B cell (primary cell): ENCODE data around the gene PPP1R12C. TPM values are rescaled to one million over a fixed set of nuclear protein-coding genes. Genes with fewer than 3 reads are reported as not detected.
"Not testable (repeated sequence)": the region's sequence is repeated elsewhere in the genome, so short reads cannot be mapped to it uniquely, and the experiment has no call there.

Source experiments
- ATAC-seq: fragments of 200-7000 bp; cut with Tn5 transposase; one replicate; pipeline ENCODE4 v1.10.0; 2021; ENCODE audit warnings: low read depth, mild to moderate bottlenecking, moderate number of reproducible peaks, moderate library complexity
- CTCF ChIA-PET: fragments of 350-600 bp; sonication (Branson Sonifier 250); formaldehyde crosslinking; loops from one replicate; lab custom pipeline; 2021; ENCODE audit warnings: antibody characterized with exemption, inconsistent platforms; lab: Charles Lee
- POLR2A ChIA-PET: fragments of 350-600 bp; sonication (Branson Sonifier 250); formaldehyde crosslinking; loops from one replicate; lab custom pipeline; 2021; ENCODE audit warnings: antibody characterized with exemption; lab: Charles Lee
- DNase-seq: peaks from one replicate; pipeline ENCODE4 v3.0.0; 2013
- H2AFZ ChIP-seq: 2 replicates; pipeline ENCODE4 v1.6.1; 2012; ENCODE audit warnings: mild to moderate bottlenecking, low read depth, low read length; ENCODE audit not compliant: insufficient read depth, poor library complexity, severe bottlenecking
- H3K27ac ChIP-seq, 2 donors: 1 replicate in 1 of 2; 2 replicates in 1 of 2; pipeline ENCODE4 v1.5.1; 2012 to 2013; ENCODE audit warnings: low read length in 2 of 2, mild to moderate bottlenecking in 2 of 2, moderate library complexity in 1 of 2
- H3K27me3 ChIP-seq, 4 experiments: fragments of 200-600 bp in 1 of 4; sonication (generic) in 1 of 4; replicated peaks in 1 of 4; 1 replicate in 2 of 4; 2 replicates in 2 of 4; pipeline versions ENCODE4 v1.6.1 to v1.7.0; 2013 to 2016; ENCODE audit warnings: low read length in 3 of 4, mild to moderate bottlenecking in 2 of 4, mixed read lengths in 1 of 4, moderate library complexity in 1 of 4; ENCODE audit not compliant: insufficient read depth in 4 of 4, control insufficient read depth in 3 of 4; ENCODE audit errors: control extremely low read depth in 1 of 4
- H3K36me3 ChIP-seq, 2 experiments: replicated peaks in 1 of 2; 1 replicate in 1 of 2; 2 replicates in 1 of 2; pipeline versions ENCODE4 v1.6.1 to v1.7.1; 2013; ENCODE audit warnings: low read length in 1 of 2; ENCODE audit not compliant: insufficient read depth in 2 of 2, control insufficient read depth in 1 of 2; ENCODE audit errors: control extremely low read depth in 1 of 2, extremely low read depth in 1 of 2
- H3K4me1 ChIP-seq, 2 donors: fragments of 200-600 bp in 1 of 2; sonication (generic) in 1 of 2; 1 replicate in 1 of 2; 2 replicates in 1 of 2; pipeline versions ENCODE4 v1.5.1 to v1.6.1; 2013 to 2017; ENCODE audit warnings: low read length in 2 of 2; ENCODE audit not compliant: control insufficient read depth in 2 of 2, insufficient read depth in 2 of 2
- H3K4me2 ChIP-seq: replicated peaks from 2 replicates; pipeline ENCODE3; 2012; ENCODE audit warnings: mild to moderate bottlenecking, low read depth, low read length; ENCODE audit not compliant: poor library complexity, severe bottlenecking
- H3K4me3 ChIP-seq, 5 experiments: fragments of 200-600 bp in 1 of 5; sonication (generic) in 1 of 5; 1 replicate in 3 of 5; 2 replicates in 2 of 5; pipeline versions ENCODE4 v1.5.1 to v1.7.0; 2011 to 2016; ENCODE audit warnings: low read length in 4 of 5, mild to moderate bottlenecking in 4 of 5, low read depth in 2 of 5, control low read depth in 1 of 5, moderate library complexity in 1 of 5; ENCODE audit not compliant: insufficient read depth in 1 of 5; ENCODE audit errors: control extremely low read depth in 1 of 5, extremely low read depth in 1 of 5
- H3K79me2 ChIP-seq: fragments of 200-600 bp; sonication (generic); one replicate; pipeline ENCODE4 v1.6.0; 2016; ENCODE audit warnings: low read length; ENCODE audit not compliant: control insufficient read depth, insufficient read depth
- H3K9ac ChIP-seq: fragments of 200-600 bp; sonication (generic); 2 replicates; pipeline ENCODE4 v1.6.1; 2017; ENCODE audit warnings: mild to moderate bottlenecking, low read length, moderate library complexity
- H3K9me3 ChIP-seq, 3 donors: one replicate each; pipeline versions ENCODE4 v1.6.1 to v1.7.1; 2013; ENCODE audit warnings: low read length in 2 of 3; ENCODE audit not compliant: control insufficient read depth in 2 of 3, insufficient read depth in 1 of 3; ENCODE audit errors: control extremely low read depth in 1 of 3
- H4K20me1 ChIP-seq: 2 replicates; pipeline ENCODE4 v1.6.0; 2012; ENCODE audit warnings: mild to moderate bottlenecking, low read length; ENCODE audit not compliant: insufficient read depth, control insufficient read depth, poor library complexity, severe bottlenecking
- H3K27ac Mint-ChIP-seq: one replicate; pipeline ENCODE4 v1.8.0; 2021; ENCODE audit warnings: mixed read lengths
- H3K27me3 Mint-ChIP-seq: one replicate; pipeline ENCODE4 v1.8.0; 2021; ENCODE audit warnings: mixed read lengths
- H3K4me1 Mint-ChIP-seq: one replicate; pipeline ENCODE4 v1.8.0; 2021; ENCODE audit warnings: mixed read lengths
- H3K4me3 Mint-ChIP-seq: one replicate; pipeline ENCODE4 v1.8.0; 2021; ENCODE audit warnings: mixed read lengths
- H3K9me3 Mint-ChIP-seq: one replicate; pipeline ENCODE4 v1.8.0; 2022; ENCODE audit warnings: mixed read lengths; ENCODE audit not compliant: insufficient read depth
- CTCF ChIP-seq: fragments of 200-600 bp; IDR thresholded peaks from one replicate; pipeline ENCODE4 v1.8.0; 2022; ENCODE audit warnings: antibody characterized with exemption, mild to moderate bottlenecking
- EZH2 ChIP-seq: IDR thresholded peaks from 2 replicates; pipeline ENCODE4 v1.6.1; 2012; ENCODE audit warnings: borderline replicate concordance, low read depth, mild to moderate bottlenecking, moderate library complexity, low read length; ENCODE audit not compliant: insufficient read depth, poor library complexity, severe bottlenecking
- WGBS: methylation state at CpG from one replicate; pipeline ENCODE4 v1.1.5; 2013; ENCODE audit warnings: missing lambda C conversion rate; ENCODE audit not compliant: insufficient coverage; 5-methylcytosine and 5-hydroxymethylcytosine counted together
- intact Hi-C: fragments of 100-400 bp; cut with micrococcal nuclease; formaldehyde crosslinking; loops from one replicate; pipeline ENCODE4 v1.10.0; 2022
- polyA plus RNA-seq: library from polyadenylated mRNA; depleted of rRNA; stranded (reverse); fragments of >200 nt; gene quantifications from 2 replicates; pipeline ENCODE4 v1.2.3, GENCODE V29; 2012
- total RNA-seq, 2 donors: library from RNA; stranded (reverse); fragments of 120-200 nt in 1 of 2; gene quantifications; 1 replicate in 1 of 2; 2 replicates in 1 of 2; pipeline versions ENCODE4 v1.2.3 to v1.2.4, GENCODE V29; 2013 to 2022

The PPP1R12C gene
- total and polyA plus RNA-seq, 2 donors (not counting 1 experiment from before 2014, with no cell fraction given) = 145 to 179 TPM

- intact Hi-C loops = loop anchor here (10.0 kb wide), 3 partner anchors 107 to 997 kb away; partner anchors contain the start of genes PRPF31 and TFPT
- Mint-ChIP-seq H3K4me3 (no peak overlapping the region), H3K27ac (no peak overlapping the region), H3K4me1 (peaks cover 30% of the 10 kb centered on the region), H3K27me3 (no peaks in the 10 kb centered on the region), H3K9me3 (no peaks in the 10 kb centered on the region)
- H3K4me1 ChIP-seq = peaks cover 6 to 29% of the 10 kb centered on the region in 2 donors
- no peaks in the 10 kb centered on the region for H3K27me3 ChIP-seq
- H3K4me3 ChIP-seq = no peak overlapping the region
- no peaks in the 10 kb centered on the region for H3K9me3 ChIP-seq
- CTCF ChIA-PET = no interaction called here
- no peak overlapping the region for H3K9ac ChIP-seq
- DNase-seq = no peak
- TF ChIP-seq EZH2 = no peak
- no peak for TF ChIP-seq CTCF
- no peak for ATAC-seq
- no peak overlapping the region for H3K4me2 ChIP-seq
- H3K79me2 ChIP-seq = peaks cover 39% of the 10 kb centered on the region
- peaks cover 63% of the 10 kb centered on the region for H4K20me1 ChIP-seq
- WGBS = 94% methylated on average over 17 of the region's 21 CpGs
- POLR2A ChIA-PET = interaction anchor here (0.5 kb wide), 1 partner anchor 762 kb away, joined by 8 read pairs; no protein-coding TSS in a partner anchor
- H2AFZ ChIP-seq = no peak overlapping the region
- no peak overlapping the region for H3K27ac ChIP-seq
- H3K36me3 ChIP-seq = peaks cover 0 to 22% of the 10 kb centered on the region in 2 experiments
Observed at GRCh38 chr19:55111238-55111831, 6.1 kb downstream of the PPP1R12C start.

DNA sequence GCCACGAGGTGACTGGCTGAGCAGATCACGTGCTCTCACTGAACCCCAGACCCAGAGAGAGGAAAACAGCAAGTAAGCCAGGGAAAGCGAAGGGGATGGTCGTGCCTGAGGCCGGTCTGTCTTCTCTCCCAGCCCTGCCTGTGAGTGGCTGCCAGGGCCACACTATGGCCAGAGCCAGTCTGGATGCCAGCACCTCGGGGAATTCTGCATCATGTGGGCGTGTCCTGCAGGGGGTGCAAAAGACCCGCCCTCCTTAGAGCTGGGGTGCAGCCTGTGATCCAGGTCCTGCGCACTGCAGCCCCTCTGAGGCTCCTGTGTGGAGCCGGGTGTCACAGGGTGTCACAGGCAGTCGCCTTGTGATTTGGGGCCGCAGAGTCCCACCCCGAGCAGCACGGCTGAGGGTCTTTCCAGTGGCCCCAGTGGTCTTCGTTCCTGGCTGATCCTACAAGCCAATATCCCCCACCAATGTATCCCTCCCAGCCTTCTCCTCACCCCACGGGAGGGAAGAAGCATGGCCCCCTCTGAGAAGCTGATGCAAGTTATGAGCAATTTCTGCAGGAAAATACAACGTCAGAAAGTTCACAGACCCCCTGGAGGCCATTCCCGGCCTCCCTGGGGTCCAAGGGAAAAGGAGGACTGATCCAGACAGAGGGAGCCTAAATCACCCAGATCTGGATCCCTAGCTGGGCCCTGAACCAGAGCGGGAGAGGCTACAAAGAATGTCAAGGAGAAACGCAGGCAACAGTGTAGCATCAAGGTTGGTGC is 7.7 kb downstream of the PPP1R12C start:
- WGBS = 96% methylated on average over 19 of the region's 20 CpGs
- Histone ChIP-seq H3K79me2 (peaks cover 23% of the 10 kb centered on the region), H3K36me3 (peaks cover 0 to 27% of the 10 kb centered on the region in 2 experiments), H3K9ac (no peak overlapping the region), H3K4me1 (peaks cover 0 to 19% of the 10 kb centered on the region in 2 donors), H3K4me2 (no peak overlapping the region), H3K27me3 (no peaks in the 10 kb centered on the region), H3K9me3 (no peaks in the 10 kb centered on the region), H4K20me1 (peaks cover 47% of the 10 kb centered on the region), H2AFZ (no peak overlapping the region), H3K4me3 (no peak overlapping the region), H3K27ac (no peak overlapping the region)
- H3K4me1 Mint-ChIP-seq = peaks cover 16% of the 10 kb centered on the region
- no peak overlapping the region for H3K4me3 Mint-ChIP-seq
- TF ChIP-seq EZH2 (no peak), CTCF (no peak)
- H3K27ac Mint-ChIP-seq = peak overlapping the region; percentile 26
- DNase-seq (no peak), ATAC-seq (no peak)
- H3K9me3 Mint-ChIP-seq = no peaks in the 10 kb centered on the region
- CTCF ChIA-PET = no interaction called here
- POLR2A ChIA-PET = no interaction called here
- intact Hi-C loops = loop anchor here (10.0 kb wide), 3 partner anchors 105 to 995 kb away; partner anchors contain the start of genes PRPF31 and TFPT
- H3K27me3 Mint-ChIP-seq = no peaks in the 10 kb centered on the region

DNA sequence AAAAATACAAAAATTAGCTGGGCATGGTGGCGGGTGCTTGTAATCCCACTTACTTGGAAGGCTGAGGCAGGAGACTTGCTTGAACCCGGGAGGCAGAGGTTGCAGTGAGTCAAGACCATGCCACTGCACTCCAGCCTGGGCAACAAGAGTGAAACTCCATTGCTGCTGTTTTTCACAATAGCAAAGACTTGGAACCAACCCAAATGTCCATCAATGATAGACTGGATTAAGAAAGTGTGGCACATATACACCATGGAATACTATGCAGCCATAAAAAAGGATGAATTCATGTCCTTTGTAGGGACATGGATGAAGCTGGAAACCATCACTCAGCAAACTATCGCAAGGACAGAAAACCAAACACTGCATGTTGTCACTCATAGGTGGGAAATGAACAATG is 10.2 kb downstream of the PPP1R12C start:
- H3K27ac Mint-ChIP-seq, DNase-seq, H3K27me3 ChIP-seq, H3K79me2 ChIP-seq, H3K4me2 ChIP-seq, H3K4me1 ChIP-seq, H3K4me3 ChIP-seq, H3K9ac ChIP-seq, ATAC-seq, H3K9me3 ChIP-seq, H3K4me1 Mint-ChIP-seq, intact Hi-C loops, H2AFZ ChIP-seq, H3K9me3 Mint-ChIP-seq, H3K4me3 Mint-ChIP-seq, H3K27me3 Mint-ChIP-seq, POLR2A ChIA-PET, H3K27ac ChIP-seq: not testable (repeated sequence)
- 100% methylated on average over 2 of the region's 3 CpGs for WGBS
- Histone ChIP-seq H3K36me3 (peaks cover 1 to 35% of the 10 kb centered on the region in 2 experiments), H4K20me1 (peaks cover 29% of the 10 kb centered on the region)
- CTCF ChIA-PET = interaction anchor here (0.7 kb wide), 1 partner anchor 454 kb away, joined by 3 read pairs; no protein-coding TSS in a partner anchor
